Measurements from ENCODE around the gene ZNF408.
"Not testable (repeated sequence)": the region's sequence is repeated elsewhere in the genome, so short reads cannot be mapped to it uniquely, and the experiment has no call there.

Gene ZNF408

GRCh38 chr11:46700241-46701077 lies at the start of gene ZNF408, which contains the start of gene ARHGAP1:
Gene ZNF408 (plus strand): TSS chr11:46701031. CDS start chr11:46701048, 17 bp downstream.
Gene ARHGAP1 (minus strand): TSS chr11:46700619. CDS start chr11:46696107, 4,512 bp downstream.
- peak; percentile 98 for DNase-seq

- no peak for DNase-seq
These were observed 45.2 kb upstream of the ZNF408 start for GRCh38 chr11:46655631-46656030.

GRCh38 chr11:46657186-46657585 lies 43.6 kb upstream of the ZNF408 start:
- no peak for DNase-seq

GRCh38 chr11:46658259-46658658 lies 42.6 kb upstream of the ZNF408 start:
- no peak for DNase-seq

GRCh38 chr11:46659908-46660307 lies 40.9 kb upstream of the ZNF408 start:
- no peak for DNase-seq

GRCh38 chr11:46661836-46662235 lies 39.0 kb upstream of the ZNF408 start:
- DNase-seq, result no peak

- no peak for DNase-seq
These were observed 38.5 kb upstream of the ZNF408 start for GRCh38 chr11:46662366-46662765.

GRCh38 chr11:46663277-46663940 lies 37.4 kb upstream of the ZNF408 start:
- no peak for DNase-seq

- no peak for DNase-seq
These were observed 36.2 kb upstream of the ZNF408 start for GRCh38 chr11:46664612-46665011.

- DNase-seq, result no peak
These were observed 35.5 kb upstream of the ZNF408 start for GRCh38 chr11:46665356-46665755.

- no peak for DNase-seq
These were observed 34.3 kb upstream of the ZNF408 start for GRCh38 chr11:46666516-46666915.

GRCh38 chr11:46667043-46667481 lies 33.8 kb upstream of the ZNF408 start:
- DNase-seq, result no peak

- no peak for DNase-seq
These were observed 32.2 kb upstream of the ZNF408 start for GRCh38 chr11:46668480-46669085.

GRCh38 chr11:46669711-46670139 lies 31.1 kb upstream of the ZNF408 start:
- DNase-seq, result no peak

- DNase-seq, result not testable (repeated sequence)
These were observed 30.3 kb upstream of the ZNF408 start for GRCh38 chr11:46670521-46670920.

GRCh38 chr11:46671958-46672315 lies 28.9 kb upstream of the ZNF408 start:
- no peak for DNase-seq

- DNase-seq, result no peak
These were observed 28.4 kb upstream of the ZNF408 start for GRCh38 chr11:46672381-46672839.

- no peak for DNase-seq
These were observed 26.9 kb upstream of the ZNF408 start for GRCh38 chr11:46673713-46674462.

- no peak for DNase-seq
These were observed 26.2 kb upstream of the ZNF408 start for GRCh38 chr11:46674463-46675287.

- DNase-seq, result no peak
These were observed 25.5 kb upstream of the ZNF408 start for GRCh38 chr11:46675288-46675851.

- no peak for DNase-seq
These were observed 24.9 kb upstream of the ZNF408 start for GRCh38 chr11:46675949-46676348.
